Activated T-cell treated with anti-CD3 and anti-CD28 coated beads, Interleukin-2, amount 50 U/mL, for 24 hours (primary cell): Measurements from ENCODE around the gene GPR55.
"Not testable (repeated sequence)": the region's sequence is repeated elsewhere in the genome, so short reads cannot be mapped to it uniquely, and the experiment has no call there.

ENCODE experiments used
- DNase-seq: peaks from one replicate; pipeline ENCODE4 v3.0.0-alpha.2; 2020
- H3K27ac Mint-ChIP-seq: 2 replicates; pipeline ENCODE4 v1.8.0; 2020; ENCODE audit warnings: mild to moderate bottlenecking, mixed read lengths
- H3K27me3 Mint-ChIP-seq: 2 replicates; pipeline ENCODE4 v1.8.0; 2020; ENCODE audit warnings: mixed read lengths
- H3K36me3 Mint-ChIP-seq: 2 replicates; pipeline ENCODE4 v1.8.0; 2020; ENCODE audit warnings: low read depth, mixed read lengths
- H3K4me1 Mint-ChIP-seq: 2 replicates; pipeline ENCODE4 v1.8.0; 2020; ENCODE audit warnings: low read depth, mixed read lengths
- H3K4me3 Mint-ChIP-seq: 2 replicates; pipeline ENCODE4 v1.8.0; 2020; ENCODE audit warnings: mild to moderate bottlenecking, moderate library complexity, mixed read lengths
- H3K9me3 Mint-ChIP-seq: 2 replicates; pipeline ENCODE4 v1.8.0; 2020; ENCODE audit warnings: mixed read lengths

The GPR55 gene, protein sequence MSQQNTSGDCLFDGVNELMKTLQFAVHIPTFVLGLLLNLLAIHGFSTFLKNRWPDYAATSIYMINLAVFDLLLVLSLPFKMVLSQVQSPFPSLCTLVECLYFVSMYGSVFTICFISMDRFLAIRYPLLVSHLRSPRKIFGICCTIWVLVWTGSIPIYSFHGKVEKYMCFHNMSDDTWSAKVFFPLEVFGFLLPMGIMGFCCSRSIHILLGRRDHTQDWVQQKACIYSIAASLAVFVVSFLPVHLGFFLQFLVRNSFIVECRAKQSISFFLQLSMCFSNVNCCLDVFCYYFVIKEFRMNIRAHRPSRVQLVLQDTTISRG

DNA sequence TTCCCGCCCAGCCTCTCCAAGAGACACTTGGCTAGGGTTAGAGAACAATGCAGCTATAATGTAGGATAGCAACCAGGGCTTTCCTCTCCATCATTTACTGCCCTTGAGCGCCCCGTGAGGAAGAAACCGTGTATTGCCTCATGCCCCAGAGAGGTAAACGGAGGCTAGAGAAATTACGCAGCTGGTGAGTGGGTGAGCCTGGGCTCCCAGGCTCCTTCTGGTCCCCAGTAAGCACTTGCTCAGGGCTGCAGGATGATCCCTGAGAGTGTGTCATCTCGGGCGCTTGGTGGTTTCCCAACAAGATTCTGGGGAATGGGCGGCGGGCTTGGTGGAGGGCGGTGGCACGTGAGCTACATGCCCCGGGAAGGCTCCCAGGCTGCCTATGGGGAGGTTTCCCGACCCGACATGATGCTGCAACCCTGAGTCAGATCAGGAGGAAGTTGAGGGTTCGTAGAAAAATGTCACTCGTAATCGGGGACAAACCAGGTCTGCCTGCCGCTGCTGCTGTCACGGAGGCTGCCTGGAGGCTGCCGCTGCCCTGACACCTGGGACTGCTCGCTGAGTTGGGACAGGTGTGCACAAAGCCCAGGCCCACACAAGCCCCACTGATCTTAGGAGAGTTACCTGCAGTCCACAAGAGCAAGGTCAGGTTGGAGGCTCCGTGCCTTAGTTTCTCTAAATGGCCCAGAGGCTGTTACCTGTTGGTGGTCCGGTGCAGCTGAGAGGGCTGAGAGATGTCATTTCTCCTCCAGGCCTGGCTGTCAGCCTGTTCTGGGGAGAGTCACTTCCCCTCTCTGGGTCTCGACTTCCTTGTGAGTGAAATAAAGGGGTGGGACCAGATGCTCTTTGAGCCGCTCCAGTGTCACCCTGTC lies at the start of gene GPR55:
GPR55 (minus strand) TSS at position 773 of the 872 bp plus-strand sequence. CDS start 14,280 bp downstream, outside the sequence.
- H3K27ac Mint-ChIP-seq, result peak within 1 kb of the TSS; percentile 96
- peaks cover 7% of the 10 kb centered on the region for H3K27me3 Mint-ChIP-seq
- no peaks in the 10 kb centered on the region for H3K36me3 Mint-ChIP-seq
- H3K4me3 Mint-ChIP-seq, result peak within 1 kb of the TSS; percentile 79
- peak; percentile 83 for DNase-seq
- H3K9me3 Mint-ChIP-seq, result no peaks in the 10 kb centered on the region
- peaks cover 74% of the 10 kb centered on the region for H3K4me1 Mint-ChIP-seq

DNA sequence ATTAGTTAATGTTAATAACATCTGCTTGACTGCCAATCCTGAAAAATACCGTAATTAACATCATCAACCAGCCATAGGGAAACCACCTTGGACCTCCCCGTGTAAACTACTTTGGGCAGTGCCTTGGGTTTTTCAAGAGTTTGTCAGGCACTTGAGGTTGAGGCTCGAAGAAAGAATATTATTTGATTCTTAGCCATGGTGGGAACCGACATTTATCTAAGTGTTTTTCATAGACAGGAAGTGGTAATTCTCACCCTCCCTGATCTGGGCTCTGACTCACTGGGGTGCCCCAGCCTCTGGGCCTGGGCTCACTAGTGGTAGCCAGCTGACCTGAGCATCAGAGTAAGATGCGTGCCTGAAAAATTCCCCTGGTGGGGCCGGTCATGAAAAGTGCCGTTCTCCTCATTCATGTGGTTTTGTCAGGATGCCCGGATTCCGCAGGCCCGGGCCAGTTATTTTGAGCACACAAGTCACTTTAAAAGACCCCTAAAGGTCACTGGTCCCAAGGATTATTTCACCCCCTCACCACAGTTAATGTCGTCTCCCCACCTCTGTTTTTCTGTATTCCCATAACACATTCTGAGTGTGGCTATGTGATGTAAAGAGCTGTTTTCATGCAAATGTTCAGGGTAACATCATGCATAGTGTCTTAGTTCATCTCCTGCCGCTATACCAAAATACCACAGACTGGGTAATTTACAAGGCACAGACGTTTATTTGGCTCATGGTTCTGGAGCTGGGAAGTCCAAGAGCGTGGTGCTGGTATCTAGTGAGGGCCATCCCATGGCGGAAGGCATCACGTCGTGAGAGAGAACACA lies 49.3 kb upstream of the GPR55 start:
- Mint-ChIP-seq H3K27me3 (peaks cover 6% of the 10 kb centered on the region), H3K4me3 (peak overlapping the region; percentile 49)

DNA sequence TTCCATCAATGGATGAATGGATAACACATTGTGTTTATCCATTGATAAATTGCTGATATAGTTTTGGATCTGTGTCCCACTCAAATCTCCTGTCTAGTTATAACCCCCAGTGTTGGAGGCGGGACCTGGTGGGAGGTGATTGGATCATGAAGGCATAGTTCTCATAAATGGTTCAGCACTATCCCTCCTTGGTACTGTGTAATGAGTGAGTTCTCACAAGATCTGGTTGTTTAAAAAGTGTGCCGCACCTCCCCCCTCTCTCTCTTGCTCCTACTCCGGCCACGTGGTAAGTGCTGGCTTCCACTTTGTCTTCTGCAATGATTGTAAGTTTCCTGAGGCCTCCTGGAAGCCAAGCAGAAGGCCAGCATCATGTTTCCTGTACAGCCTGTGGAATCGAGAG lies 47.0 kb upstream of the GPR55 start:
- H3K27ac Mint-ChIP-seq, result no peak overlapping the region
- no peak for DNase-seq
- H3K4me3 Mint-ChIP-seq, result no peak overlapping the region
- H3K9me3 Mint-ChIP-seq, result peaks cover 2% of the 10 kb centered on the region
- peaks cover 59% of the 10 kb centered on the region for H3K4me1 Mint-ChIP-seq
- no peaks in the 10 kb centered on the region for H3K36me3 Mint-ChIP-seq
- peaks cover 3% of the 10 kb centered on the region for H3K27me3 Mint-ChIP-seq

More for the DNA sequence above, 49.3 kb upstream of the GPR55 start:
- Mint-ChIP-seq H3K9me3 (peaks cover 2% of the 10 kb centered on the region), H3K27ac (peak overlapping the region; percentile 90), H3K36me3 (no peaks in the 10 kb centered on the region), H3K4me1 (peaks cover 66% of the 10 kb centered on the region)
- DNase-seq, result peak; percentile 76

DNA sequence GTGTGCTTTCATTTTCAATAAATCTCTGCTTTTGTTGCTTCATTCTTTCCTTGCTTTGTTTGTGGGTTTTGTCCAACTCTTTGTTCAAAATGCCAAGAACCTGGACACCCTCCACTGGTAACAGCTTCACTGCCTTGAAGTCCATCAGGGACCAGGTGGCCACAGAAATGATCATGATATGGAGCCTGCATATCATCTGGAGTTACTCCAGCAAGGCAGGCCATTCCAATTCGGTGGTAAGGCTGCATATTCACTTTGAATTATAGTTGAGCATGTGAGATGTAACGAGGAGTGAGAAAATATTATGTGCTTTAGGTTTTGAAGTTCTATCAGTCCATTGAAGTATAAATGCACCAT lies 44.6 kb upstream of the GPR55 start:
- Mint-ChIP-seq H3K4me3 (no peak overlapping the region), H3K36me3 (no peaks in the 10 kb centered on the region), H3K27me3 (no peaks in the 10 kb centered on the region), H3K9me3 (peaks cover 1% of the 10 kb centered on the region), H3K27ac (no peak overlapping the region), H3K4me1 (peaks cover 37% of the 10 kb centered on the region)
- no peak for DNase-seq

DNA sequence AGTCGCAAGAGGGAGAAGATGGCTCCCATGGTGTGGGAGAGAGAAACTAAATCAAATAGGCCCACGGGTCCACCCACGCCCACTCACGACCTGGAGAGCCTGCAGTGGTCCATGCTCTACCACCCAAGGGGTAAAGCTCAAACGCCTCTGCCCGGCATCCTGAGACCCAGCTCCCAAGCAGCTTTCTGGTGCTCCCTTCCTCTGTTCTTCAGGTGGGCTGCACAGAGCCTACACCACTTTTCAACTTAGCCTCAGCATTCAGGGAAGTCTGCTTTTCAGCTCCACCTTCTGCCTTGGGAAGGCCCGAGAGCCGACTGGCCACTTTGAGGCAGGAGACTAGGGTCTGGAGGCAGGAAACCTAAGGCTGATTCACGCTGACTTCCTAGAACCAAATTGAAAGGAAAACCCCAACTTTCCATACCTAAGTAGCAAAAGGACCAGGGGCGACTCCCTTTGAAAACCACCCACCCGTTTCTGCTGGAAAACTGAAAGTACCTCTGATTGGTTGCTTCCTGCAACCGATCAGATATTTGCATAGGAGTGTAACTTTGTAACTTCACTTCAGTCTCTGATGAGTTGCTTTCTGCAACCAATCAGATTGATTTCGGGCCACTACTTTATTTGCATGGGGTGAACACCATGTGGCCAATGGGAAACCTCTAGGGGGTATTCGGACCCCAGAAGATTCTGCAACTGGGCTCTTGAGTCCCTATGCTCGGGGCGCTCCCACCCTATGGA lies 44.0 kb upstream of the GPR55 start:
- no peaks in the 10 kb centered on the region for H3K9me3 Mint-ChIP-seq
- H3K4me3 Mint-ChIP-seq, result no peak overlapping the region
- no peaks in the 10 kb centered on the region for H3K27me3 Mint-ChIP-seq
- H3K27ac Mint-ChIP-seq, result no peak overlapping the region
- peaks cover 31% of the 10 kb centered on the region for H3K4me1 Mint-ChIP-seq
- no peaks in the 10 kb centered on the region for H3K36me3 Mint-ChIP-seq
- DNase-seq, result no peak

DNA sequence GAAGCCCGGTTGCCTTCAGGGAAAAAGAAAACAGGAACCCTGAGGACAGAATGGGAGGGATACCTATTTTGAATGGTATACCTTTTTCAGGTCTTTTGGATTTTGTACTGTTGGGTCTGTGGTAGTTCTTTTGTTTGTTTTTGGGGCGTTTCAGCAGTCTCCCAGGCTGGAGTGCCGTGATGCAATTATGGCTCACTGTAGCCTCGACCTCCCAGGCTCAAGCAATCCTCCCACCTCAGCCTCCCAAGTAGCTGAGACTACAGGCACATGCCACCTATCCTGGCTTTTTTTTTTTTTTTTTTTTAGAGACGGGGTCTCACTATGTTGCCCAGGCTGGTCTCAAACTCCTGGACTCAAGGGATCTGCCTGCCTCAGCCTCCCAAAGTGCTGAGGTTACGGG lies 43.3 kb upstream of the GPR55 start:
- H3K36me3 Mint-ChIP-seq, H3K4me3 Mint-ChIP-seq, H3K27ac Mint-ChIP-seq, H3K27me3 Mint-ChIP-seq, H3K9me3 Mint-ChIP-seq, DNase-seq: not testable (repeated sequence)
- peaks cover 24% of the 10 kb centered on the region for H3K4me1 Mint-ChIP-seq

DNA sequence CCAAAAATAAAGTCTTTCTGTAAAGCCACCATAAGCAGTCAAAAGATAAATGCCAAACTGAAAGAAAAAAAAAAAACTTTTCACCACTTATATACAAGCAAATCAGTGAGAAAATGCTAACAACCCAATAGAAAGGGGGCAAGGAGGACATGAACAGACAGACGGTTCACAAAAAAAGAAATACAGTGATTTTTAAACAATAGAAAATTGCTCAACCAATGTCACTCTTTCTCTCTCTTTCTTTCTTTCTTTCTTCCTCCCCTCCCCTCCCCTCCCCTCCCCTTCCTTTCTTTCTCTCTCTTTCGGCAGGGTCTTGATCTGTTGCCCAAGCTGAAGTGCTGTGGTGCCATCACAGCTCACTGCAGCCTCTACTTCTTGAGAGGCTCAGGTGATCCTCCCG lies 42.1 kb upstream of the GPR55 start:
- Mint-ChIP-seq H3K9me3 (peaks cover 5% of the 10 kb centered on the region), H3K36me3 (no peaks in the 10 kb centered on the region), H3K27ac (no peak overlapping the region), H3K4me3 (no peak overlapping the region), H3K27me3 (no peaks in the 10 kb centered on the region), H3K4me1 (peaks cover 19% of the 10 kb centered on the region)
- DNase-seq, result no peak

DNA sequence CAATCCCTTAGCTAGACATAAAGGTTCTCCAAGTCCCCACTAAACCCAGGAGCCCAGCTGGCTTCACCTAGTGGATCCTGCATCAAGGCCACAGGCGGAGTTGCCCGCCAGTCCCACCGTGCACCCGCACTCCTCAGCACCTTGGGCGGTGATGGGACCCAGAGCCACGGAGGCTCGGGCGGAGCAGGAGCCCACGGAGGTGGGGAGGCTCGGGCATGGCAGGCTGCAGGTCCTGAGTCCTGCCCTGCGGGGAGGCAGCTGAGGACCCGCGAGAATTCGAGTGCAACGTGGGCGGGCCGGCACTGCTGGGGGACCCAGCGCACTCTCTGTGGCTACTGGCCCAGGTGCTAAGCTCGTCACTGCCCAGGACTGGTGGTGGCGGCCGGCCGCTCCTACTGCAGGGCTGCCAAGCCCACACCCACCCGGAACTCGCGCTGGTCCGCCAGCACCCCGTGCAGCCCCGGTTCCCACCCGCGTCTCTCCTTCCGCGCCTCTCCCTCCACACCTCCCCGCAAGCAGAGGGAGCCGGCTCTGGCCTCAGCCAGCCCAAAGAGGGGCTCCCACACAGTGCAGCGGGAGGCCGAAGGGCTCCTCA lies 39.2 kb upstream of the GPR55 start:
- DNase-seq, result no peak
- H3K36me3 Mint-ChIP-seq, result no peaks in the 10 kb centered on the region
- peaks cover 5% of the 10 kb centered on the region for H3K9me3 Mint-ChIP-seq
- no peak overlapping the region for H3K4me3 Mint-ChIP-seq
- H3K27me3 Mint-ChIP-seq, result peaks cover 24% of the 10 kb centered on the region
- peaks cover 14% of the 10 kb centered on the region for H3K4me1 Mint-ChIP-seq
- no peak overlapping the region for H3K27ac Mint-ChIP-seq

DNA sequence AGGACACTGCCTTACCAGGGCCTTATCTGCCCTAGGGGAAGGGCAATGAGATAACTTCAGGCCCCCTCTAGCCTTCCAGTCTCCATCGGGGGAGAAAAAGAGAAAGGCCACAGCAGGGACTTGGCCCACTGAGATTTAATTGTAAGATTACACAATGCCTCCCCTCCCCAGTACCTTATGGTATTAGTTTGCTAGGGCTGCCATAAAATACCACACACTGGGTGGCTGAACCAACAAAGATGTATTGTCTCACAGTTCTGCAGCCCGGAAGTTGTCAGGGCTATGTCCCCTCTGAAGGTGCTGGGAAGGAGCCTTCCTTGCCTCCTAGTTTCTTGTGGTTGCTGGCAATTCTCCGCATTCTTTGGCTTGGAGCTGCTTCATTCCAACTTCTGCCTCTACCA lies 36.0 kb upstream of the GPR55 start:
- H3K4me3 Mint-ChIP-seq, result no peak overlapping the region
- H3K27ac Mint-ChIP-seq, result no peak overlapping the region
- peaks cover 5% of the 10 kb centered on the region for H3K9me3 Mint-ChIP-seq
- peaks cover 39% of the 10 kb centered on the region for H3K27me3 Mint-ChIP-seq
- peaks cover 28% of the 10 kb centered on the region for H3K4me1 Mint-ChIP-seq
- H3K36me3 Mint-ChIP-seq, result peaks cover 2% of the 10 kb centered on the region
- DNase-seq, result no peak

DNA sequence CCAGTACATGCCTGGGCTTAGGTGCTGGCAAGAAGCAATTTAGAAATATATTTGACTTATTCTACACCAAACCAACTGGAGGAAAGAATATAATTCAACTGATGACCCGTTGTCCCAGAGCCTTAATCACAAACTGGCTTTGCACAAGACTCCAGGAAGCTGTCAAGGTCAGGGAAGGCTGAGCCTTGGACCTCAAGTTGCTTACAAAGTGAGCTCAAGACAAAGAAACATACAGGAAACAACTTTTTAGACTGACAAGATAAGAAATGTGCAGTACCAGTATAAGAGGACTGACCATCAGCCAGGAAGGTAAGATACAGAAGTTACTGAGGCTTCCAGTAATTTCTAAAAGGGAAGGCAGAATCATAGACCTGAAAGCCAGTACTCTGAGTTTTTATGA lies 35.0 kb upstream of the GPR55 start:
- Mint-ChIP-seq H3K36me3 (peaks cover 2% of the 10 kb centered on the region), H3K27ac (no peak overlapping the region), H3K4me3 (no peak overlapping the region), H3K9me3 (peaks cover 5% of the 10 kb centered on the region), H3K27me3 (peaks cover 46% of the 10 kb centered on the region), H3K4me1 (peaks cover 35% of the 10 kb centered on the region)
- no peak for DNase-seq

DNA sequence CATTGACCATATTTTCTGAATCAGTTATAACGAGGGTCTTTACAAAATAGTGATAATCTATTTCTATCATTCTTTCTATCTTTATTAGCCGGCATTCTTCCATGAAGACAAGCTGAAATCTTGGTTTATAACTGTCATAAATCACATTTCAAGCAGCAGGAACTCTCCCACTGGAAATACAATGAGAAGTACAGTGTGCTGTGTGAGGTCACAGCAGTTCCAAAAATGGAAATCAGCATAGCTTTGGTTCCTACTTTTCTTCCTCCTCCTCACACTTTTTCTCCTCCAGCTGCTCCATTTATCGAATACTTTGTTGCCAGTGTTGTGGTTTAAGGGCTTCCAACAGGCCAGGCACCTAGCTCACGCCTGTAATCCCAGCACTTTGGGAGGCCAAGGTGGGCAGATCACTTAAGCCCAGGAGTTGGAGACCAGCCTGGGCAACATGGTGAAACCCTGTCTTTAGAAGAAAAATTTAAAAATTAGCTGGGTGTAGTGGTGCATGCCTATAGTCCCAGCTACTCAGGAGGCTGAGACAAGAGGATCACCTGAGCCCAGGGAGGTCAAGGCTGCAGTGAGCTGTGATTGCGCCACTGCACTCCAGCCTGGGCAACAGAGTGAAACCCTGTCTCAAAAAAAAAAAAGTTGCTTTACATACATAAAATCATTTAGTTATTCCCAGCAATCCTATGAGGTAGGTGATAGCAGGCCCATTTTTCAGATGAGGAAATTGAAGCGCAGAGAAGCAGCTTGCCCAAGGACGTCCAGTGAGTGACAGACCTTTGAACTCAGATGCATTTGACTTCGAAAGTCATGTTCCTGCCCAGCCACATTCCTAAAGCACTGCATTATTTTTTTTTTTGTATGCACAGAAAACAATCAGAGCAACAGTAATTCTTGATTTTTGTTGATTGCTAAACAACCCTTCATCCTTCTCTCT lies 34.0 kb upstream of the GPR55 start:
- Mint-ChIP-seq H3K4me3 (peak overlapping the region; percentile 44), H3K27ac (no peak overlapping the region)

DNA sequence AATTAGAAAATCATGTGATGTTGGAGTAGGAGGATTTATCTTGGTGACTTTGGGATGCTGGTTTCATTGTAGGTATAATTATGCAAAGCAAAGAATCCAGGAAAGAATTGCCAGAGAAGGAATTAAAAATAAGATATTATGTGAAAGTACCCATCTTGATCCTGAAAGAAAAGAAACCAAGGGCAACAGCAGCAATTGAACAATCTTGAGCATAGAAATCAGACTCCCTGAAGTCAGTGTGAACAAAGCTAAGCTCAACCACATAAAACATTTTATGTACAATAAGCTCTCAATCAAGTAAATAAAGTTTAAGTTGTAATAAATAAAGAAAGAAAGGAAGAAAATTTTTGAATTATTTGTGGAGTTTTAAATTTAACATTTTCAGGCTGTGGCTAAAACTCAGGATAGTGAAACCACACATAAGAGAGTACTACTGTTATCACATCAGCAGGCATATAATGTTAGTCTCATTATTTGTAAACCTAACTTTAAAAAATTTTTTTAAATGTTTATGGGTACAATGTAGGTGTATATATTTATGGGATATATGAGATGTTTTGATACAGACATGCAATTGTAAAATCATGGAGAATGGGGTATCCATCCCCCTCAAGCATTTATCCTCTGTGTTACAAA lies 32.8 kb upstream of the GPR55 start:
- Mint-ChIP-seq H3K4me3 (peak overlapping the region; percentile 81), H3K36me3 (peaks cover 2% of the 10 kb centered on the region), H3K27ac (peak overlapping the region; percentile 82), H3K4me1 (peaks cover 54% of the 10 kb centered on the region), H3K9me3 (no peaks in the 10 kb centered on the region), H3K27me3 (peaks cover 65% of the 10 kb centered on the region)
- no peak for DNase-seq

More for the DNA sequence above, 34.0 kb upstream of the GPR55 start:
- DNase-seq, result no peak
- Mint-ChIP-seq H3K36me3 (peaks cover 2% of the 10 kb centered on the region), H3K4me1 (peaks cover 43% of the 10 kb centered on the region), H3K27me3 (peaks cover 55% of the 10 kb centered on the region), H3K9me3 (peaks cover 5% of the 10 kb centered on the region)
